OCI-LY3 (cell line): ENCODE measurements around the gene CD59.

Source experiments
- EZH2phosphoT487 ChIP-seq: fragments of 200-600 bp; shearing (Covaris generic); IDR thresholded peaks from 2 replicates; pipeline ENCODE4 v1.6.1; 2018; ENCODE audit warnings: antibody characterized with exemption, mixed run types, low read depth
- TF ChIP-seq, protein P1 (sequence below): fragments of 200-600, 300-600 bp; sonication (generic); IDR thresholded peaks from 2 replicates; pipeline ENCODE4 v1.5.1; 2014; ENCODE audit warnings: antibody characterized with exemption, low read length, low read depth

DNA sequence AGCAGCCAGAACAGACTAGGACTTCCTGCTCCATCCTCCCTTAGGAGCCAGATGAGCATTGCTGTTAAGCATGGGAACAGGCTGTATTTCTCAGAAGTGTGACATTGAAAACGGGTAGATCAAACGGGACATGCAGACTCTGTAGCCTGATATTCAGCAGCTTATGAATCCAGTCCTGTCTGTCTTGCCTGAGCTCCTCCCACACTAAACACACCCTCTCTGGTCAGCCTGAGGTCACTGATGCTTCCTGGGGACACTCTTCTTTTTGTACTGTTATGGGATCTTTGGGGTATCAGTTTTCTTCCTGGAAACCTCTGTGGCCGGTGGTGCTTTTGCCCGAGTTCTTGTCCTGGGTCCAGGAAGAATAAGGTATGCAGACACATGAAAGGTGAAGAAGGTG lies 71.4 kb downstream of the CD59 start:
- TF ChIP-seq, protein P1, sequence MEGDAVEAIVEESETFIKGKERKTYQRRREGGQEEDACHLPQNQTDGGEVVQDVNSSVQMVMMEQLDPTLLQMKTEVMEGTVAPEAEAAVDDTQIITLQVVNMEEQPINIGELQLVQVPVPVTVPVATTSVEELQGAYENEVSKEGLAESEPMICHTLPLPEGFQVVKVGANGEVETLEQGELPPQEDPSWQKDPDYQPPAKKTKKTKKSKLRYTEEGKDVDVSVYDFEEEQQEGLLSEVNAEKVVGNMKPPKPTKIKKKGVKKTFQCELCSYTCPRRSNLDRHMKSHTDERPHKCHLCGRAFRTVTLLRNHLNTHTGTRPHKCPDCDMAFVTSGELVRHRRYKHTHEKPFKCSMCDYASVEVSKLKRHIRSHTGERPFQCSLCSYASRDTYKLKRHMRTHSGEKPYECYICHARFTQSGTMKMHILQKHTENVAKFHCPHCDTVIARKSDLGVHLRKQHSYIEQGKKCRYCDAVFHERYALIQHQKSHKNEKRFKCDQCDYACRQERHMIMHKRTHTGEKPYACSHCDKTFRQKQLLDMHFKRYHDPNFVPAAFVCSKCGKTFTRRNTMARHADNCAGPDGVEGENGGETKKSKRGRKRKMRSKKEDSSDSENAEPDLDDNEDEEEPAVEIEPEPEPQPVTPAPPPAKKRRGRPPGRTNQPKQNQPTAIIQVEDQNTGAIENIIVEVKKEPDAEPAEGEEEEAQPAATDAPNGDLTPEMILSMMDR = no peak
- no peak for TF ChIP-seq EZH2phosphoT487
